ENCODE measurements around the gene FAM83B.

FAM83B gene

GRCh38 chr6:54987633-54988290, 141.2 kb downstream of the FAM83B start:
- DNase-seq = no peak

- DNase-seq = no peak
Measured at GRCh38 chr6:54988576-54988975, 142.0 kb downstream of the FAM83B start.

DNA sequence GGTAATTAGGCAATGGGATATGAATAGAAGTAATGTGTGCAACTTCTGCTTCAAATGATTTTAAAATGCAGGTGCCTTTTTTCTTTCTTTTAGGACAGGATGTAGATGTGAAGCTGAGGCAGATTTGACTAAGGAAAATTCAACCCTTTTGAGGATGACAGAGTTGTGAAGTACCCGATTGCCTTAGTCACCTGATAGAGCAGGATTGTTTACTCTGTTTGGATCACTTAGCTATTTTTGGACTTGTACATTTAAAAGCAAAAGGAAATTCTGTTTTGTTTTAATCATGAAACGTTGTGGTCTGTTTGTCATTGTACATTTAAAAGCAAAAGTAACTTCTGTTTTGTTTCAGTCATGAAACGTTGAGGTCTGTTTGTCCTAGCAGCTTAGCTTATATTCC, 143.4 kb downstream of the FAM83B start:
- DNase-seq = no peak

Data from kidney glomerular epithelial cell (primary cell).